DMS153 (cell line): ENCODE results near the gene ZNF575.

Experiments
- DNase-seq: peaks from one replicate; lab custom pipeline; 2025; lab: John Stamatoyannopoulos, UW

ZNF575 gene, protein sequence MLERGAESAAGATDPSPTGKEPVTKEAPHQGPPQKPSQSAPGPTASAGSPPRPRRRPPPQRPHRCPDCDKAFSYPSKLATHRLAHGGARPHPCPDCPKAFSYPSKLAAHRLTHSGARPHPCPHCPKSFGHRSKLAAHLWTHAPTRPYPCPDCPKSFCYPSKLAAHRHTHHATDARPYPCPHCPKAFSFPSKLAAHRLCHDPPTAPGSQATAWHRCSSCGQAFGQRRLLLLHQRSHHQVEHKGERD

DNA sequence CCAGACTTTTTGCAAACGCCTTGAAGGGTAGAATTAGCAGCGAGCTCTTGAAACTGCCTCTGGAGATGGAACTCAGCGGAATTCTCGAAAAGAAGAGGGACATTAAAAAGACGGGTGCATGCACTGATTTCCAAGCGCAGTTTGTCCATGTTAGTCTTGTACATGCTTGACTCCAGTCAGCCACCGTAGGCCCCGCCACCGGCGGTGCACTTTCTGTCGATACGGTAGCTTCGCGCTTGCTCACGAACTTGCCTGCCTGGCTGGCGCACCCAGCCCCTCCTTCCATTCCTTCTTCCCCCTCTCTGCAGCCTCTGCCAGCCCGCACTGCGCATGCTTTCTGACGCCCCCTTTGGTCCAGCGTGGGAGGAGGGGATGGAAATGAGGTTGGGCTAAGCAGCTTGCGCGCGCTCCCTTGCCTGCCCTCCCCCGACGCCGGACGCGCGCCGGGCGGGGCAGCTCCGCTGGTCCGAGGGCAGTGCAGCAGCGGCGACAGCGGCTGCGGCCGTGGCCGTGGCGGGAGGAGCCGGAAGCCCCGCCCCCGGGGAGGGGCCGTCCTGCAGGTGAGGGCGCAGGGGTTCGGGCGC, at the start of gene ZNF575:
Gene ZNF575, plus strand, starts transcription at position 227 of the 584 bp plus-strand sequence. CDS start 1,235 bp downstream, outside the sequence.
- peak; percentile 87 for DNase-seq

DNA sequence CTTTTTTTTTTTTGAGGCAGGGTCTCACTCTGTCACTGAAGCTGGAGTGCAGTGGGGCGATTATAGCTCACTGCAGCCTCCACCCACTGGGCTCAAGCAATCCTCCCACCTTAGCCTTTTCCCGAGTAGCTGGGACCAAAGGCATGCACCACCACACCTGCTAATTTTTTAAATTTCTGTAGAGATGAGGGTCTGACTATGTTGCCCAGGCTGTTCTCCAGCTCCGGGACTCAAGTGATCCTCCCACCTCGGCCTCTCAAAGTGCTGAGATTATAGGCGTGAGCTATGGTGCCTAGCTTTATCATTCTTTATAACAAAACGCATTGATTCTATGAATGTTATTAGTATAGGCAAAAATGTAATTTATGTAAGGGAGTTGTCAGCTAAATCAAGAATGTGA, 49.7 kb upstream of the ZNF575 start:
- DNase-seq, result no peak

- no peak for DNase-seq
These were observed 47.0 kb upstream of the ZNF575 start for GRCh38 chr19:43485951-43486350.

- DNase-seq, result no peak
These were observed 46.6 kb upstream of the ZNF575 start for GRCh38 chr19:43486412-43486811.

- DNase-seq, result no peak
These were observed 44.8 kb upstream of the ZNF575 start for GRCh38 chr19:43488179-43488578.

DNA sequence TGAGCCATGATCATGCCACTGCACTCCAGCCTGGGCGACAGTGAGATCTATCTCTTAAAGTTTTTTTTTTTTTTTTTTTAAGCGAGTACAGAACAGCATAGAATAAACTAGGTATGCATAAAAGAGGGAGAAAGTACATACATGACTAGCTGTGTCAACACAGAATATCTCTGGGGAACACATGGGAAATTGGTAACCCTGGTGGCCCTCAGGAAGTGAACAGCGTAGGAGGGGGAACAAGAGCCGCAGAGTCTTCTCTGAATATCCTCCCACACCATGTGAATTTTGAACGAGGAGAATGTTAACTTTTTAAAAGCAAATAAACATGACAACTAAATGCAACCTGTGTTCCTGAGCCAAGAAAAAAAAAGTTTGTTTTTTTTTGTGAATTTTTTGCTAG, 43.7 kb upstream of the ZNF575 start:
- DNase-seq, result no peak

DNA sequence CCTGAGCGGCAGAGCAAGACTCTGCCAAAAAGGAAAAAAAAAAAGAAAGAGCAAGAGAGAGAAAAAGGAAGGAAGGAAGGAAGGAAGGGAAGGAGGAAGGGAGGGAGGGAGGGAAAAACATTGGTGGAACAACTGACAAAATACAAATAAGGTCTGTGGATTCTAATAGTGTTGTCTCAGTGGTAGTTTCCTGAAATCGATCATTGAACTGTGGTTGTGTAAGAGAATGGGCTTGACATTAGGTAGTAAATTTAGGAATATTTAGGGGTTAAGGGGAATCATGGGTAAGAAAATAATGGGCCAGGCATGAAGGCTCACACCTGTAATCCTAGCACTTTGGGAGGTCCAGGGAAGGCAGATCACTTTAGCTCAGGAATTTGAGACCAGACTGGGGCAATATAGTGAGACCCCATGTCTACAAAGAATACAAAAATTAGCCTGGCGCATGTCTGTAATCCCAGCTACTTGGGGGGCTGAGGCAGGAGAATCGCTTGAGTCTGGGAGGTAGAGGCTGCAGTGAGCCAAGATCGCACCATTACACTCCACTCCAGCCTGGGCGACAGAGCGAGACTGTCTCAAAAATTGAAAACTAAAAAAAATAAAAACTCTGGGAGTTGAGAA, 42.9 kb upstream of the ZNF575 start:
- no peak for DNase-seq

DNA sequence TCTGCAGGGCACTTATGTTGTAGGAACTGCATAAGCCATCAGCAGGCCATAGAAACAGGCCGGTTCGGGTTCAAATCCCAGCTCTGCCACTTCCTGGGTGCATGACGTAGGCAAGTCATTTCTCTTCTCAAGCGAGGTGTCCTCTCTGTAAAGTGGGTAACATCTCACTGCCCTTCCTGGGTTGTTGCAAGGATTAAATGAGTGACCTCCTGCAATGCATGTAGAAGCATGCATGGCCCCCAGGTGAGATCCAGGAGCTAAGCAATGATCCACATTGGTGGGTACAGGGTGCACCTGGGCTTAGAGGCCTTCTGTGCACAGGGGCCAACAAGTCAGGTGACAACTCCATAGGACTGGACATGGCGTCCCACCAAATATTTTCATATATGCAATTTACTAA, 42.2 kb upstream of the ZNF575 start:
- no peak for DNase-seq

DNA sequence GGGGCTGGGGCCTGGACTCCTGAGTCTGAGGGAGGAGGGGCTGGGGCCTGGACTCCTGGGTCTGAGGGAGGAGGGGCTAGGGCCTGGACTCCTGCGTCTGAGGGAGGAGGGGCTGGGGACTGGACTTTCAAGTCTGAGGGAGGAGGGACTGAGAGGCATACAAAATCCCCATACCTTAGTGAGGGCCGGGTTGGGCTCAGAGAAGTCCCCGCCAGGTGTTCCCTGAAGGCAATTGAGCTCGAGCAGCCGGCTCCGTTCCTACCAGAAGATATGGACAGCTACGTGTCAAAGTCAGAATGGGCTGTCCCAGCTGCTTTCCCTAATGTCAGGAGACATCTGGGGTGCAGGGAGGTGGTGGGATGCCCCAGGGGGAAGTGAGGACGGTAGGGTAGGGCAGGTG, 37.9 kb upstream of the ZNF575 start:
- DNase-seq, result no peak

DNA sequence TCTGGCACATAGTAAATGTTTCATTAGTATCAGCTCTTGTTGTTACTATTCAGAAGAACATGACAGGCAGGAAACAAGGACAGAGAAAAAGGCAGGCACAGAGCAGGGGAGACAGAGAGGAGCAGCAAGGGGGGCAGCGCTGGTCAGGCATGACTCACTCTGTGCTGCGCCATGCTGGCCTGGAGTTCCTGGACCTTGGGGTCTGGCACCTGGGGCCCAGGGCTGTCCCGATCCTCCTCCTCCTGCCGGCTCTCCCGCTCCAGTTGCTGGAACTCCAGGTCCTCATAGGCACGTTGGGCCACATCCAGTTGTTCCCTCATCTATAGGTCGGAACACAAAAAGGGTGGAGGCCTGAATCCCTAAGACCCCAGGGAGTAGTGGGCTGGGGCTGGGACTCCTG, 36.0 kb upstream of the ZNF575 start:
- no peak for DNase-seq

GRCh38 chr19:43498233-43498842, 34.6 kb upstream of the ZNF575 start:
- DNase-seq, result no peak

- DNase-seq, result no peak
These were observed 33.9 kb upstream of the ZNF575 start for GRCh38 chr19:43499042-43499441.

DNA sequence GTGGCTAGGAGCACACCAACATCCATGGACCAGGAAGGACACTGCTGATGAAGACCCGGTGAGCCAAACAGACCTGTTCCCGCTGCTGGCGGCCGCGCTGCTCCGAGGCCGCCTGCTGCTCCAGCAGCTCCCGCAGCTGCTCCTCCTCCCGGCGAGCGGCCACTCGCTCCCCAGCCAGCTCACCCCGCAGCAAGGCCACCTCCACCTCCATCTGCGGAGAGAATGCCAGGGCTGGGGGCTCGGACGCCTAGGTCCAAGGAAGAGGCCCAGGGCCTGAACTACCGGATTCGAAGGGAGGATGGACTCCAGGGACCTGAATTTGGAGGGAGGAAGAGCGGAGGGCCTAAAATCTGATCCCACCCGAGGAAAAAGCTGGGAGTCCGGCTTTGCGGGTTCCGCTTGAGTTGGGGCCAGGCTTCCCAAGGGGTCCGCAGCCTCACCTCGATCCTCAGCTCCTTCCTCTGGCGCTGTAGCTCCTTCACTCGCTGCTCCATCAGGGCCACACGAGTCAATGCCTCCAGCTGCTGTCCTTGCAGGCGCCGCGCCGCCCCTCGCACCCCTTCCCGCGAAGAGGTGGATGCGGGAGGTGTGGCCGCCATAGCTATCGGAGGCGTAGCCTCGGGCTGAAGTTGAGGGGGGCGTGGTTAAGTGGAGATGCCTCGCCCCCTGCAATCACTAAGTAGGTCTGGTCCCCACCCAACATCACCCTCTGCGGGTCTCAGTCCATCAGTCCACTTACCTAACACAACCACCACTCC, 31.1 kb upstream of the ZNF575 start:
- no peak for DNase-seq

- DNase-seq, result no peak
These were observed 30.5 kb upstream of the ZNF575 start for GRCh38 chr19:43502419-43502976.

DNA sequence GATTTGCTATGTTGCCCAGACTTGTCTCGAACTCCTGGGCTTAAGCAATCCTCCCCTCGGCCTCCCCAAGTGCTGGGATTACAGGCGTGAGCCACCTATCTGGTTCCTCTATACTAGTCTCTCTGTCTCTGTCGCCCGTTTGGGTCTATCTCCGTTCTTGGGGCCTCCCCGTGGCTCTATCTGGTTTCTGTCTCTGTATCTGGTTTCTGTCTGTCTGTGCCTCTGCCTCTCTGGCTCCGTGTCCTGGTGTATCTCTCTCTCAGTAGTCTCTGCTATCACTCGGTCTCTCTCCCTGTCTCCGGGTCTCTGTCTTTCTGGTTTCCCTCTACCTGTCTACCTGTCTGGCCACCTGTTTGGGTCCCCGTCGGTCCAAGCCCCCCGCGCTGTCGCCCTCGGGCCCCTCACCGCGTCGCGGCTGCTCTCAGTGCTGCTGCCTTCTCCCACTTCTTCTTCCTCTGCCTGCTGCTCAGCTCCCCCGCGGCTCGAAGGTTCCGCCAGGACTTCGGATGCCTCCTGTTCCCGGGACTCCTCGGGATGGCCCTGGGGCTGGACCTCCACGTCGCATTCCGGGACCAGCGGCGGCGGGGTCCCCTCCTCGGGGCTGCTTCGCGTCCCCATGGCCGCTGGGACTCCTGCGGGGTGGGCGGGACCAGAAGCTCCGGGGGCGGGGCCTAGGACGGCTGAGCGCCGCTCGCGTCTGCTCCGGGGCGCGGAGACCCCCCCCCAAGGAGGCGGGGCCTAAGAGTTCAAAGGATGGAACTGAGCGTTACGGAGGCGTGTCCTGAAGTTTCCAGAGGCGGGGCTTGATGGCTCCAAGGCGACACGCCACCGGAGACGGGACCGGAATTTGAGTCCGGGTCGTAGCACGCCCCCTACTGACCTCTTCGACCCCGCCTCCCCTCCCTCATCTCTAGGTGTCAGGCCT, 29.2 kb upstream of the ZNF575 start:
- peak; percentile 90 for DNase-seq

DNA sequence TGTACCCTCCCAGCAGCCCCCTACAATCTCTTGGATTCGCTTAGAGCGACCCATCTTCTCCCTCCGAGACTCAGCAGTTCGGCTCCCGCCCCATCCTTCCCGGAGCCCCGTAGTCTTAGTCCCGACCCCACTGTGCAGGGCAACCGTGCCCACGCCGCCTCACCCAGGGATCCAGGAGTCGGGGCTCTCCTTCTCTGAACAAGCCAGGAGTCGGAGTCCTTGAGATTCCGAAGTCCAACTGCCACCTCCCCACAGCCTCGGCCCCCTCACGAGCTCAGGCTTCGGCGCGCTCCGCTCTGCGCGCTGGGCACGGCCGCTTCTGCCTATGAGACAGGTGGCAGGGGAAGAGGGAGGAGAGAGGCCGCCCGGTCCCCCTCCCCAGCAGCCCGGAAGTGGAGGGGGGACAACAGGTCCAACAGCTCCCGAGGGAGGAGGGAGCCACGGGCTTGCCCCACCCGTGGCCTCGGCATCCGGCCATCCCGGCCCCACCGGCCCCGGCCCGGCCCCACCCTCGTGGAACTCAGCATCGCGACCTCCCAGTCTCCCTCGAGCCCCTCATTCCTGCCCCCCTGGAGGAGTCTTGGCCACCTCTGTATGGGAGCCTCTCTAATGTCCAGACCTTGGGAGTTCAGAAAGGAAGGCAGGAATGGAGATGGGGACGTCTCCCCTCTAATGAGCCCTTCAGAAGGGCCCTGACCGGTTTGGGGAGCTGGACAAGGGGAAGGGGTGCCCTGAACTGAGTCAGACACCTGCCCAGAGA, 28.4 kb upstream of the ZNF575 start, which contains the start of gene PHLDB3:
Gene PHLDB3, minus strand, starts transcription at position 321 of the 760 bp plus-strand sequence. CDS start 628 bp downstream, outside the sequence.
- peak; percentile 46 for DNase-seq

GRCh38 chr19:43505186-43505456, 27.9 kb upstream of the ZNF575 start:
- DNase-seq, result no peak

DNA sequence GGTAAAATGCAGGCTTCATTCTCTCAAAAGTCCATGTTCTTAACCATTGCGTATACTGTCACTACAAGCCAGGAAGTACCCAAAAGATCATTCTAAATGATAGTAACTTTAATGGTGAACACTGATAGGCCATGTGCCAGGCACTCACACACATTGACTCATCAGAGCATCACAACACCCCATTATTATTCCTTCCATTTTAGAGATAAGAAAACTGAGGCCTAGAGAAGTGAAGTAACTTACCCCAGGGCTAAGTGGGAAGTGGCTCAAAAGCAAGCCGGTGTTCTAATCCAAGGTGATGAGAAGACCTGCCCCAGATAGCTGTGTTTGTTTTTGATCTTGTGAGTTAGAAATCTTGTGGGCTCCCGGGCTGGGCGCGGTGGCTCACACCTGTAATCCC, 27.0 kb upstream of the ZNF575 start:
- DNase-seq, result no peak

DNA sequence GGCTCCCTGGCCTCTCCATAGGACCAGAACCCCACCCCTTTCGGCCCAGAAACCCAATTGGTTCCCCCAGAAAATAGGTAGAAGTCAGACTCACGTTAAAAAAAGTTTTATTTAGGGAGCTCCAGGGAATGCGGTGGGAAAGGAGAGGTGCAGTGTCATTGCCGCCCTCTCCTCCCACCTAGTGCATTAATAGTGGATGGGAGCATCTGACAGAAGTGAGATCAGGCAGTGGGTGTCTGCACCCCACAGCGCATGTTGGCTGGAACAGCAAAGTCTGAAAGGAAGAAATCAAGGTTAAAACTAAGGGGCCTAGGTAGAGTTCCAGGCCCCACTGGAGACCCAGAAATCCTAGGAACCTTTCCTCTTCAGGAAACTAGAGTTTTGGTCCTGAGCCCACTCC, 26.4 kb upstream of the ZNF575 start:
- no peak for DNase-seq

DNA sequence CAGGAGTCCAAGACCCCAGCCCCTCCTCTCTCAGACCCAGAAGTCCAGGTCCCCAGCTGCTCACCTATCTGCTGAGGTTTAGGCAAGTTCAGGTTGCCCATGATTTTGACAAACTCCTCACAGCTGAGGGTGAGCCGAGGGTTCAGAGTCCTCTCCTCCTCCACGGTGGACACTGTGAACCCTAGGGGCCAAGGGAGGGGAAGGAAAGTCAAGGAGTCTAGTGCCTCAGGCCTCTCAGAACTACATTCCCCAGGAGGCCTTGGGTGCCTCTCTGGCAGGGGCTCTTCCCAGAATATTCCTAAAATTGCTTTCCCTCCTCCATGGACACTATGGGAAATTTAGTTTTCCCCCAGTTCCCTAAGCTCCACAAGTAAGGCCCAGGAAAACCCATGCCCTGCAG, 25.1 kb upstream of the ZNF575 start:
- DNase-seq, result no peak
